ENCODE data around the gene C1orf116.

Gene C1orf116

DNA sequence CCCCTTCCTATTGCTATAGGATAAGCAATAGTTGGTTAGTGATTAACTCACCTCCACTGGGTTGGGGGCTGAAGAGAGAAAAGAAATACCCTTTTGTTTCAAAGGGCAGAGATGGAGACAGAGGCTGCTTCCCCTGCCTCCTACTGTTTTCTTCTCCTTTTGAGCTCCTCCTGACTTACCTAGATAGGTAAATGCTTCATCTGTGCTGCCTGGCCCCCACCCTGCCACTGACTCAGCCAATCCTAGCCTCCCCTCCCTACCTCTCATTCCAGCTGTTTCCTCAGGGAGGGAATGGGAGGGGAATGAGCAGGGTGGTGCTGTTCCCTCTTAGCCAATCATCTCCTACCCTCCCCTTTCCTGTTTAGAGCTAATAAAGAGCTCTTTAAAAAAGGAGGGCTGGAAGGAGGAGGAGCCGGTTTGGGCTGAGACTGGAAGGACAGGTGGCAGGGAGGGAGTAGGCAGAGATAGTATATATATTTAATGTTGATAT lies at the start of gene C1orf116:
Gene C1orf116, minus strand, starts transcription at position 229 of the 490 bp plus-strand sequence. CDS start 5,158 bp downstream, outside the sequence.
- H3K27me3 ChIP-seq, result no peaks in the 10 kb centered on the region
- H3K4me3 ChIP-seq, result no peak within 1 kb of the TSS
- no peak within 1 kb of the TSS for H3K9ac ChIP-seq
- no peaks in the 10 kb centered on the region for H3K9me3 ChIP-seq
- no peak within 1 kb of the TSS for H3K4me2 ChIP-seq
- no peaks in the 10 kb centered on the region for H4K20me1 ChIP-seq
- no peaks in the 10 kb centered on the region for H3K36me3 ChIP-seq
- no peak for TF ChIP-seq Cebpa-rat (IDR thresholded peaks at IDR 0.05)
- H3K27ac ChIP-seq, result no peak within 1 kb of the TSS
- H3K4me1 ChIP-seq, result no peaks in the 10 kb centered on the region

GRCh38 chr1:207081806-207082205 lies 49.2 kb upstream of the C1orf116 start:
- Histone ChIP-seq H3K9ac (no peak overlapping the region), H3K4me1 (no peaks in the 10 kb centered on the region), H3K27ac (no peak overlapping the region), H3K4me3 (no peak overlapping the region), H3K9me3 (no peaks in the 10 kb centered on the region), H3K27me3 (no peaks in the 10 kb centered on the region), H4K20me1 (no peaks in the 10 kb centered on the region), H3K36me3 (no peaks in the 10 kb centered on the region), H3K4me2 (no peak overlapping the region)
- no peak for TF ChIP-seq Cebpa-rat (IDR thresholded peaks at IDR 0.05)

- H3K4me1 ChIP-seq, result no peaks in the 10 kb centered on the region
- no peaks in the 10 kb centered on the region for H3K9me3 ChIP-seq
- no peak for TF ChIP-seq Cebpa-rat (IDR thresholded peaks at IDR 0.05)
- H4K20me1 ChIP-seq, result no peaks in the 10 kb centered on the region
- no peak overlapping the region for H3K4me2 ChIP-seq
- no peak overlapping the region for H3K9ac ChIP-seq
- no peak overlapping the region for H3K4me3 ChIP-seq
- no peak overlapping the region for H3K27ac ChIP-seq
- no peaks in the 10 kb centered on the region for H3K27me3 ChIP-seq
- no peaks in the 10 kb centered on the region for H3K36me3 ChIP-seq
Observed at GRCh38 chr1:207081088-207081487, 48.5 kb upstream of the C1orf116 start.

GRCh38 chr1:207079706-207080241 lies 47.2 kb upstream of the C1orf116 start:
- H3K9ac ChIP-seq, result no peak overlapping the region
- H3K27ac ChIP-seq, result no peak overlapping the region
- H3K4me2 ChIP-seq, result no peak overlapping the region
- no peaks in the 10 kb centered on the region for H3K4me1 ChIP-seq
- no peaks in the 10 kb centered on the region for H3K36me3 ChIP-seq
- H4K20me1 ChIP-seq, result no peaks in the 10 kb centered on the region
- no peaks in the 10 kb centered on the region for H3K27me3 ChIP-seq
- H3K9me3 ChIP-seq, result no peaks in the 10 kb centered on the region
- H3K4me3 ChIP-seq, result no peak overlapping the region
- TF ChIP-seq Cebpa-rat (IDR thresholded peaks at IDR 0.05), result no peak

DNA sequence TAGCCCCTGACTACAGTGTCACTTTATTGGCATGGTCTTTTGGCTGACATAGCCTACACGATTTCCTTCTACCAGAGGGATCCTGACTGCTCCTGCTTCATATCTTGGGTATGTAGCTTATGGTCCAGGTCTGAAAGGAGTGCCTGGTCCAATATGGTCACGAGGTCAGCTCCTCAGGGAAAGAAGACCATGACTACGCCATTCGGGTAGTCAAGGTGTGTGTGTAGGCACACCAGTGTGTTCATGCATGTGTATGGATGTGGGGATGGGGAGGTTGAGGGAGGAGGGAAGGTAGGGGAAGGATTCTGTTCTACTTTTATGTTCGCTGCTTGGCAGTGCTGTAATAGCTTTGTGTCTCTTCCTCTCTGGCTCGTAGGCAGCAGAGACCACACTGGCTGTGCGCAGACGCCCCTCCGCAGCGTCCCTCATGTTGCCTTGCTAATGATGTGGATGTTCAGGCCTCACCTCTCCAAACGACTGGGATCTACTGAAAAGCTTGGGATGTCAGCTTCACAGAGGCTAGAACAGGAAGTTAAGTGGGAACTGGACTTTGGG lies 46.1 kb upstream of the C1orf116 start:
- no peak overlapping the region for H3K4me2 ChIP-seq
- no peak for TF ChIP-seq Cebpa-rat (IDR thresholded peaks at IDR 0.05)

DNA sequence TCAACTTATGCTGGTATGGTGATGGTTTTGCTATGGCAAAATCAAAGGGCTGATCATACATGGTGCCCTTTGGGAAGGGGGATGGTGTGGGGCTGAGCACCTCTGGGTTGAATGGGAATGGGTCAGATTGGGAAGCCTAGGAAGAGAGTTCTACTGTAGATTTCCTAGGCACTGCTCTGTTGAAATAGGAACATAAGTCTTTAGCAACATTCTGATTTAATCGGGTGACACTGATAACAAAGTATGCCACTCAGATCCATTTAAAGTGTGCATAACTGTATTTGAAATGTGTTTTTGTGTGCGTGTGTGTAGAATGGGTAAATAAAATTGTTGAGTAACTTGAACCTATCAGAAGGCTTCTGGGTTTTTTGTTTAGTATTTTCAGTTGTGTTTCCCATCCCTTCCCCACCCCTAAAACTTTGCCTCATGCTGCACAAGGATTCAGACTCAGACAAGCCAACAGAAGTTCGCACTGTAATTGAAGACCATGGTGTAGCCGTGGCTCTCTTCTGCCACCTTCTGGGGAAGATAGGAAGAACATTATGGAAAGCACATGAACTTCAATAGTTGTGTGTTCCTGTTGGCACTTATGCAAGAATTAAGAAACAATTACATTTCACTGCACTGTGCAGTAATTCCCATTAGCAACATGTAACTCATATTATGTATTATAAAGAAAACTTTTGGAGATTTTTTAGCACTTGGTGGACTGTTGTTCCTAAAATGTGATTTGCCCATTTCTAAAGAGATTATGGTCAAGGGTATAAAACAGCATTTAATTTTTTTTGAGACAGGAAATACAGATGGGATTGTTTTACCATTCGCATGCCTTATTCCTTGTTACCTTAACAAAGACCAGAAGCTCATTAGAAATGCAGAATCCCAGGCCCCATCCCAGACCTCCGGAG lies 45.2 kb upstream of the C1orf116 start:
- H3K36me3 ChIP-seq, result no peaks in the 10 kb centered on the region
- no peaks in the 10 kb centered on the region for H4K20me1 ChIP-seq
- no peak overlapping the region for H3K9ac ChIP-seq
- no peaks in the 10 kb centered on the region for H3K4me1 ChIP-seq
- TF ChIP-seq Cebpa-rat (IDR thresholded peaks at IDR 0.05), result no peak
- H3K27ac ChIP-seq, result no peak overlapping the region
- H3K27me3 ChIP-seq, result no peaks in the 10 kb centered on the region
- H3K4me2 ChIP-seq, result no peak overlapping the region
- no peaks in the 10 kb centered on the region for H3K9me3 ChIP-seq
- H3K4me3 ChIP-seq, result no peak overlapping the region

More for the DNA sequence above, 46.1 kb upstream of the C1orf116 start:
- H3K27ac ChIP-seq, result no peak overlapping the region
- H3K9ac ChIP-seq, result no peak overlapping the region
- H3K36me3 ChIP-seq, result no peaks in the 10 kb centered on the region
- no peak overlapping the region for H3K4me3 ChIP-seq
- no peaks in the 10 kb centered on the region for H4K20me1 ChIP-seq
- no peaks in the 10 kb centered on the region for H3K27me3 ChIP-seq
- H3K4me1 ChIP-seq, result no peaks in the 10 kb centered on the region
- H3K9me3 ChIP-seq, result no peaks in the 10 kb centered on the region

- Histone ChIP-seq H3K27me3 (no peaks in the 10 kb centered on the region), H3K9me3 (no peaks in the 10 kb centered on the region), H3K4me3 (no peak overlapping the region), H3K9ac (no peak overlapping the region), H4K20me1 (no peaks in the 10 kb centered on the region), H3K4me1 (no peaks in the 10 kb centered on the region), H3K27ac (no peak overlapping the region), H3K36me3 (no peaks in the 10 kb centered on the region), H3K4me2 (no peak overlapping the region)
- no peak for TF ChIP-seq Cebpa-rat (IDR thresholded peaks at IDR 0.05)
Observed at GRCh38 chr1:207077012-207077411, 44.5 kb upstream of the C1orf116 start.

- no peaks in the 10 kb centered on the region for H3K9me3 ChIP-seq
- H4K20me1 ChIP-seq, result no peaks in the 10 kb centered on the region
- no peak overlapping the region for H3K27ac ChIP-seq
- H3K4me2 ChIP-seq, result no peak overlapping the region
- H3K9ac ChIP-seq, result no peak overlapping the region
- no peak overlapping the region for H3K4me3 ChIP-seq
- no peaks in the 10 kb centered on the region for H3K27me3 ChIP-seq
- TF ChIP-seq Cebpa-rat (IDR thresholded peaks at IDR 0.05), result no peak
- no peaks in the 10 kb centered on the region for H3K36me3 ChIP-seq
- H3K4me1 ChIP-seq, result no peaks in the 10 kb centered on the region
Observed at GRCh38 chr1:207076181-207076955, 43.8 kb upstream of the C1orf116 start.

- no peak overlapping the region for H3K27ac ChIP-seq
- no peaks in the 10 kb centered on the region for H3K27me3 ChIP-seq
- H3K4me1 ChIP-seq, result peaks cover 7% of the 10 kb centered on the region
- H3K4me2 ChIP-seq, result no peak overlapping the region
- no peak overlapping the region for H3K9ac ChIP-seq
- no peaks in the 10 kb centered on the region for H3K9me3 ChIP-seq
- H4K20me1 ChIP-seq, result no peaks in the 10 kb centered on the region
- TF ChIP-seq Cebpa-rat (IDR thresholded peaks at IDR 0.05), result no peak
- no peak overlapping the region for H3K4me3 ChIP-seq
- H3K36me3 ChIP-seq, result no peaks in the 10 kb centered on the region
Observed at GRCh38 chr1:207073906-207074820, 41.6 kb upstream of the C1orf116 start.

Data from BLaER1 (cell line).